Peyer's patch (tissue), 4 donors: Measurements from ENCODE around the gene PIP5K1C.

ENCODE experiments used
- CTCF ChIP-seq, 6 experiments: fragments of 450-650 bp in 4 of 6; fragments of 200-600 bp in 2 of 6; sonication (generic) in 1 of 6; IDR thresholded peaks; one replicate each; pipeline ENCODE4 v1.5.1; 2017 to 2019; ENCODE audit warnings: antibody characterized with exemption in 6 of 6, mild to moderate bottlenecking in 3 of 6, moderate library complexity in 1 of 6
- POLR2A ChIP-seq, 2 donors: fragments of 450-650 bp; IDR thresholded peaks; one replicate each; pipeline ENCODE4 v1.5.1; 2017; ENCODE audit warnings: antibody characterized with exemption in 2 of 2, mild to moderate bottlenecking in 2 of 2, moderate library complexity in 2 of 2

DNA sequence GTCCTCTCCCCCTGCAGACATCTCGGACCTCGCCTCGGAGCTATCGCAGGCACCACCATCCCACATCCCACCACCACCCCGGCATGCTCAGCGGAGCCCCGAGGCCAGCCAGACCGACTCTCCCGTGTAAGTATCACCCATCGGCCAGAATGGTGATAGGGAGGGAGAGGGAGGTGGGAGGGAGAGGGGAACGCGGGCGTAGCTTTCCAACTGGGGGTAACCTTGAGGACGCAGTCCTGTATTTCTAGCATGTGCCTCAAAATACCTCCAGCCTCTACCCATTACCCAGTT is 34.0 kb upstream of the PIP5K1C start:
- TF ChIP-seq POLR2A (IDR thresholded peaks at IDR 0.05) (no peak), CTCF (IDR thresholded peaks at IDR 0.05) (no peak)
